HFF-Myc (cell line): ENCODE measurements around the gene SOAT1.

ENCODE experiments used
- DNase-seq: peaks from one replicate; pipeline ENCODE4 v3.0.0-alpha.2; 2011; ENCODE audit warnings: low read depth; ENCODE audit errors: extremely low read depth
- H3K4me3 ChIP-seq: replicated peaks from 2 replicates; pipeline ENCODE4 v1.5.1; 2011; ENCODE audit warnings: low read depth, mild to moderate bottlenecking, control low read depth, low read length
- CTCF ChIP-seq: IDR thresholded peaks from 2 replicates; pipeline ENCODE4 v1.5.1; 2012; ENCODE audit warnings: mild to moderate bottlenecking, low read depth, low read length, control low read depth; ENCODE audit errors: missing control alignments

SOAT1 gene

GRCh38 chr1:179366093-179366800, 72.7 kb downstream of the SOAT1 start:
- DNase-seq = no peak
- peak overlapping the region; percentile 63 for H3K4me3 ChIP-seq
- TF ChIP-seq CTCF = no peak

- DNase-seq = peak; percentile 57
Observed at GRCh38 chr1:179369751-179370341, 76.2 kb downstream of the SOAT1 start.

GRCh38 chr1:179372160-179372559, 78.6 kb downstream of the SOAT1 start:
- TF ChIP-seq CTCF = no peak
- no peak overlapping the region for H3K4me3 ChIP-seq
- no peak for DNase-seq

More at GRCh38 chr1:179369751-179370341, 76.2 kb downstream of the SOAT1 start:
- TF ChIP-seq CTCF = peak; percentile 41
- H3K4me3 ChIP-seq = no peak overlapping the region

GRCh38 chr1:179376223-179376622, 82.6 kb downstream of the SOAT1 start:
- TF ChIP-seq CTCF = no peak
- H3K4me3 ChIP-seq = no peak overlapping the region
- no peak for DNase-seq

GRCh38 chr1:179380299-179380698, 86.7 kb downstream of the SOAT1 start:
- no peak for DNase-seq
- no peak for TF ChIP-seq CTCF
- H3K4me3 ChIP-seq = no peak overlapping the region

GRCh38 chr1:179384027-179384426, 90.4 kb downstream of the SOAT1 start:
- no peak for DNase-seq
- no peak overlapping the region for H3K4me3 ChIP-seq
- no peak for TF ChIP-seq CTCF

GRCh38 chr1:179385510-179385909, 91.9 kb downstream of the SOAT1 start:
- TF ChIP-seq CTCF = no peak
- no peak for DNase-seq
- H3K4me3 ChIP-seq = no peak overlapping the region
